GM12873 (cell line): ENCODE measurements around the gene ZIC5.

Experiments used
- TF ChIP-seq, protein P1 (sequence below): IDR thresholded peaks from 2 replicates; pipeline ENCODE4 v1.5.1; 2012; ENCODE audit warnings: low read depth, mild to moderate bottlenecking, moderate library complexity, low read length, control low read depth; ENCODE audit not compliant: insufficient read depth; ENCODE audit errors: missing control alignments

The ZIC5 gene

DNA sequence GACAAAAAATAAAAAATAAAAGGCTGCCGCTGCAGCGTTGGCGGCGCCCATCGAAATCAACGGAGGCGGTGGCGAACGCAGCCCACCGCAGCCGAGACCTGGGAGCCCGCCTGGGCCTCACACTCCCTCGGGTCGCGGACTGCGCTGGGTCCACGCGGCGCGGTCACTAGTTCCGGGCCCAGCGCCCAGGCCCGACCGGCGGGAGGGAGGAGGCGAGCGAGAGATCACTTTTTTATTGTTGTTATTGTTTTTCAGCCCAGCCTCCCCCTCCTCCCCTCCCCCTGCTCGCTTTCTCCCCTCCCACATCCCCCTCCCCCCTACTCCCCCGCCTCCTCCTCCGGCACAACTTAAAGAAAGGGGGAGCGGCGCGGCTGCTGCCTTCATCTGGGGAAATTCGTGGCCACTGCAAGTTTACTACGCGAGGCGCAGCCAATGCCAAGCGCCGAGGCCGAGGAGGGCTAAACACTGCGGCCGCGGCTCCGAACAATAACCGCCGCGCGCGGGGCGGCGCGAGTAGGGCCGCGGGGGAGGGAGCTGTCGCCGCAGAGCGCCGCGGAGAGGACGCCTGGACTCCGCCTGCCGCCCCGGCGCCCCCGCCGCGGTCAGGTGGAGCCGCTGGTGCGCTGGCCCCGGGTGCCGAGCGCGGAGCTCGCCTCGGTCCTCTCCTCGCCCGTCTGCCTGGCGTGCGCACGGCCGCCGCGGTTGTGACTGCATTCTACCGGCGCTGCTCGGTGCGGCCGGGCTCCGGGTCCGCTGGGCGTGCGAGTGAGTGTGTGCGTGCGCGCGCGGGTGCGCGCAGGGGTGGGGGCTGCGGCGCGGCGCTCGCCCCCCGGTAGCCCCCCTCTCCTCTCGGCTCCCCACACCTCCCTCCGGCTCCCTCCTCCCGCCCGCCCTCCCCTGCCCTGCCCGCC is 9.5 kb upstream of the ZIC5 start:
- TF ChIP-seq, protein P1, sequence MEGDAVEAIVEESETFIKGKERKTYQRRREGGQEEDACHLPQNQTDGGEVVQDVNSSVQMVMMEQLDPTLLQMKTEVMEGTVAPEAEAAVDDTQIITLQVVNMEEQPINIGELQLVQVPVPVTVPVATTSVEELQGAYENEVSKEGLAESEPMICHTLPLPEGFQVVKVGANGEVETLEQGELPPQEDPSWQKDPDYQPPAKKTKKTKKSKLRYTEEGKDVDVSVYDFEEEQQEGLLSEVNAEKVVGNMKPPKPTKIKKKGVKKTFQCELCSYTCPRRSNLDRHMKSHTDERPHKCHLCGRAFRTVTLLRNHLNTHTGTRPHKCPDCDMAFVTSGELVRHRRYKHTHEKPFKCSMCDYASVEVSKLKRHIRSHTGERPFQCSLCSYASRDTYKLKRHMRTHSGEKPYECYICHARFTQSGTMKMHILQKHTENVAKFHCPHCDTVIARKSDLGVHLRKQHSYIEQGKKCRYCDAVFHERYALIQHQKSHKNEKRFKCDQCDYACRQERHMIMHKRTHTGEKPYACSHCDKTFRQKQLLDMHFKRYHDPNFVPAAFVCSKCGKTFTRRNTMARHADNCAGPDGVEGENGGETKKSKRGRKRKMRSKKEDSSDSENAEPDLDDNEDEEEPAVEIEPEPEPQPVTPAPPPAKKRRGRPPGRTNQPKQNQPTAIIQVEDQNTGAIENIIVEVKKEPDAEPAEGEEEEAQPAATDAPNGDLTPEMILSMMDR: no peak

DNA sequence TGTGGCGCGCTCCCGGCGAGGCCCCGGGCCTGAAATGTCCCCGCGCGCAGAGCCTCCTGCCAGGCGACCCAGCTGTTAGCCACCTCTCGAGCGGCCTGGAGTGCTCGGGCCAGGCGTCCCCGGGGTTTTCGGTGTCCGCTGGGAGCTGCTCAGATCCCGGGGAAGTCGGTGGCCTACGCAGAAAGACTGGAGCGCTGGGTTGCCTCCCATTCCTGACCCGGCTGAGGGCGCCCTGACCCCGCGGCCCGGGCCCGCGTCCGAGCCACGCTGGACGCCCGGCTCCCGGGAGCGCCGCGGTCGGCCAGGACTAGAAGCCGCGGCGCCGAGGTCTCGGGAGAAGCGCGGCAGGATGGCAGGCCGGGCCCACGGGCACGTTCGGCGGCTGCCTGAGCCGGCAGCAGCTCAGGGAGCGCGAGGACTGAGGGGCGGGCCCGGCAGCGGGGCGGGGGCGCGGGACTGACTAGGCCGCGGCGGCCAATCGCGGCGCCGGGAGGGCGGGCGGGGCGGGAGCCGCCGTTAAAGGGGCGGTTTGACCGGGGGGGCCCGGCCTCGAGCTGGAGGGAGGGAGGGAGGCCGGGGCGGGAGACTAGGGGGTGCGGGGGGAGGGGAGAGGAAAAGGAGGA is 8.7 kb upstream of the ZIC5 start:
- TF ChIP-seq, protein P1: no peak

DNA sequence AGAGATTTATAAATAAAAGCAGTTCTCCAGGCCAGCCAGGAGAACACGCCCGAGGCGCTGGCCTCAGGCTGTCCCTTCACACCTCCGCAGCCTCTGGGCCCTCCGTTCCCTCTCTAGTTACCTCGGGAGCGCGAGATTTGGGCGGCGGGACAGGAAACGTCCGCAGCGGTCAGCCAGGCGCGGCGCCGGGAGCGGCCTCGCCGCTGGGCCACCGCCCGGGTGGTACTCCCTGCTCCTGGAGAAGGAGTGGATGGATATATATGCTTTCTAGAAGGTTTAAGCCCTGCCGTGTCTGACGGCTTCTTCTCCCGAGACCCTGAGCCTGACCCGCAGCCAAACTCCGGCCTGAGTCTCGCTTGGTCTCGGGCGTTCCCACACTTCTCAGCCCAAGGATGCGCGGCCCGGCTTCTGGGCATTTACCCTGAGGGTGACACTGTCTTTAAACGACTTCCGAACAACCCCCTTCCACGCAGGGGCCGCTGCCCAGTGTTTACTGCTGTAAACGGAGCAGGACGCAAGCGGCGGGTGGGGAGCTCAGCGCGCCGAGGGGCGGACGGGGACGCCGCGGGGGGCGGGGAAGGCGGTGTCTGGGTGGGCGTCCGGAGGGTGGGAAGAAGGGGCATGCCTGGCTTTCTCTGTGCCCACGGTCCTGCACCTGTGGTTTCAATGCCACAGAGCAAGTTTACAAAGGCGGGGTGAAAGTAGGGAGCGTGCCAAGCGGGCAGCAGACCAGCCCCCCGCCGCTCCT is 8.1 kb upstream of the ZIC5 start:
- TF ChIP-seq, protein P1: no peak

DNA sequence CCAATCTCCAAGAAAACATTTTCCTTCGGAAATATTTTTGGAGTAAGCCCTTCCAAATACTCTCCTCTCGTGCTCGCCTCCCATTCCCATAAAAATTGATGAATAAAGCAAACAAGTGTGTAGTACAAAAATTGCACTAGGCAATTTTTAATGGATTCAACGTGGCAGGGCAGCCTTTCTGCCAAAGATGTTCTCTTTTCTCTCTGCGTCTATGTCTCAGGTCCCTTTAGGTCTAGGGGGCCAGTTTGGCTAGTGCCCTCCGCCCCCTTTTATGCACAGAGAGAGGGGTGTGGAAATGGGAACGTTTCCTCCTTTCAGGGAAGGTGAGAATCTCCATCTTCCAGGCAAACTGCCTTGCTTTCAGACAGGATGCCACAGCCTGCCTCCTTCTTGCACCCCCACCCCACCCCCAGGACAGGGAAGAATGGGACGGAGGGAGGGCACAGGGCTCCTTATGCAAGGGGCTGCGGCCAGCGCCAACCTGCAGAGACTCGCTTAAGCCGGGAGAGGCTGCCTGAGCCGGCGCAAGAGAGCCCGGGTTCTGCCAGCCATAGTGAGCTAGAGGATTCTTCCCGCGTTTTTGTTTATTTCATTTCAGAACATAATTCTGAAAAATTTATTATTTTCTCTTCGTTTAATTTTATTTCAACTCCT is 7.4 kb upstream of the ZIC5 start:
- TF ChIP-seq, protein P1: no peak

DNA sequence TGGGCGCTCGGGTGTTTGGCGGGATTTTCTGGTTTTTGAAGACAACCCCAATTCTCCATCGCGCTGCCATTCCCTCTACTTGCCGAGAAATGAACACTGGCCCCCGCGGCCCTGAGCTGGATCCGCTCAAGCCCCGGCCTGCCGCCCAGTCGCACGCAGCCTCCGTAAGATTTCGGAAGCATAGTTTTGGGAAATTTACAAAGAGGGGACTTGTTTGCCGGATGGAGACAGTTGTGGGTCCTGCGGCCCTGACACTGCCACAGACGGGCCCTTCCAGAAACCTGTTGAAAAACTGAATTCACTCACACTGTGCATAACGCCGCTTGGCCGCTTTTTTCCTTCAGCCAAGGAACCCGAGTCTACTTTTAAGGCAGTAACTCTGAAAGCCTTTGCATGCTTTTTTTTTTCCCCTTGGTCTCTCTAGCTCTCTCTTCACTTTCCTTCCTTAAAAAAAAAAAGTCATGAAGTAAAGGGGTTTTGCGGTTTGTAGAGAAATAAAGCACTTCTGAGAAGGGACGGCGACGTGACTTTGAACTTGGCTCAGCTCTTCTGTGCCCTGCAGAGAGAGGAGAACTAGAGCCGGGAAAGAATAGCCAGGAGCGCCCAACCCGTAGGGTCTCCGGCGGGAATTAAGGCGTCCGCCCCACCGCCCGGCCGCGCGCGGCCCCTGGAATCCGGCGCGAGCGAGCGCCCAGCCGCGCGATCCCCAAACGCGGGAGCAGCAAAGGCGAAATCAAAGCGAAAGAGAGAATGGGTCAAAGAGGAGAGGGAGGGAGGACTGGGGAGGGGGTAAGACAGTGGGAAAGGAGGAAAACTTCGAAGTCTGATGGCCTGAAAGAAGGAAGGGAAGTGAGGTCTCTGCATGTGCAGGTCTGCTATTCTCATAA is 6.6 kb upstream of the ZIC5 start:
- TF ChIP-seq, protein P1: no peak

DNA sequence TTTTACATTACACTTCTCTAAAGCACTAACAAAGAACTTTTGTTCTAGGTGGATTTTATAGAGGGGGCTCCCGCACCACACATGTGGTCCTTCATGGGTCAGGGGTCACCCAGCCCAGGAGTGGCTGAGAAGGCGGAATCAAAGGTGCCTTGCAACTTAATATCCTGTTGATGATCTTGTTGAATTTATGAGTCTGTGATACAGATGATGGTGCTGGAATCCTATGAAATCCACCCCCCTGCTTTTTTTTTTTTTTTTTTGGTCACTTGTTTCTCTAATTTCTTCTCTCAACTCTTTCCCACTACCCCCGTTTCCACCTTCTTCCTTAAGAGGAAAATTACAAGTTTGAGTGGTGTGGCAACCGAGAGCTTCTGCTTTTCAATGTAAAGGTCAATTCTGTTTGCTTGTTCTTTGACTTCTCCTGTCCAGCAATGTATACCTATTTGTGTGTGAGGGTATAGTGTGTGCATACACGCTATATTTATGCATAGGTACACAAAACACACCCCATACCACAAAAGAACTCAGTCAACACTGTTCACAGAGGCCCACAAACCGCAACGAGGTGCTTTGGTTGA is 5.9 kb upstream of the ZIC5 start:
- TF ChIP-seq, protein P1: no peak
